Stimulated activated CD4-positive, alpha-beta T cell treated with anti-CD3 and anti-CD28 coated beads, Interleukin-4, amount 100 ng/mL, for 48 hours (primary cell): ENCODE results near the gene RIC8B.
A peak's percentile ranks its signal among the peaks of the same experiment; 100 is the strongest.
"Not testable (repeated sequence)": the region's sequence is repeated elsewhere in the genome, so short reads cannot be mapped to it uniquely, and the experiment has no call there.

Experiments used
- DNase-seq, 2 donors: peaks; one replicate each; pipeline ENCODE4 v3.0.0-alpha.2; 2020; ENCODE audit warnings: low read depth in 2 of 2

Gene RIC8B

GRCh38 chr12:106902053-106902452 lies 127.6 kb downstream of the RIC8B start:
- DNase-seq, result no peak

- DNase-seq, result peak; percentile 75 to 76
Observed at GRCh38 chr12:106903241-106903945, 128.9 kb downstream of the RIC8B start.

GRCh38 chr12:106906715-106907114 lies 132.2 kb downstream of the RIC8B start:
- DNase-seq, result no peak

GRCh38 chr12:106907411-106907810 lies 132.9 kb downstream of the RIC8B start:
- DNase-seq, result no peak

- no peak for DNase-seq
Observed at GRCh38 chr12:106907846-106908245, 133.4 kb downstream of the RIC8B start.

GRCh38 chr12:106908561-106908960 lies 134.1 kb downstream of the RIC8B start:
- no peak for DNase-seq

GRCh38 chr12:106910202-106910601 lies 135.7 kb downstream of the RIC8B start:
- no peak for DNase-seq

GRCh38 chr12:106911581-106911980 lies 137.1 kb downstream of the RIC8B start:
- DNase-seq, result no peak

GRCh38 chr12:106913456-106913855 lies 139.0 kb downstream of the RIC8B start:
- no peak for DNase-seq

- no peak for DNase-seq
Observed at GRCh38 chr12:106914796-106915634, 140.5 kb downstream of the RIC8B start.

- DNase-seq, result no peak
Observed at GRCh38 chr12:106915635-106916026, 141.1 kb downstream of the RIC8B start.

GRCh38 chr12:106917503-106917902 lies 143.0 kb downstream of the RIC8B start:
- DNase-seq, result no peak

- DNase-seq, result no peak
Observed at GRCh38 chr12:106918746-106919145, 144.3 kb downstream of the RIC8B start.

- DNase-seq, result no peak
Observed at GRCh38 chr12:106919910-106920544, 145.5 kb downstream of the RIC8B start.

- DNase-seq, result not testable (repeated sequence)
Observed at GRCh38 chr12:106921976-106922375, 147.5 kb downstream of the RIC8B start.

GRCh38 chr12:106923594-106923993 lies 149.1 kb downstream of the RIC8B start:
- DNase-seq, result not testable (repeated sequence)

GRCh38 chr12:106924268-106924861 lies 149.9 kb downstream of the RIC8B start:
- DNase-seq, result no peak

GRCh38 chr12:106926657-106927056 lies 152.2 kb downstream of the RIC8B start:
- DNase-seq, result no peak

GRCh38 chr12:106934277-106934676 lies 159.8 kb downstream of the RIC8B start:
- no peak for DNase-seq
